HepG2 (cell line): ENCODE results near the gene TMEM9B. TPM values are rescaled to one million over a fixed set of nuclear protein-coding genes. Genes with fewer than 3 reads are reported as not detected.

Source experiments
- ATAC-seq: fragments of 200-7000 bp; cut with Tn5 transposase; 3 replicates; pipeline ENCODE4 v1.9.1; 2020; ENCODE audit warnings: mild to moderate bottlenecking, moderate library complexity
- BruUV-seq: library from RNA; stranded (reverse); fragments of 400-500 nt; replicated peaks from 2 replicates; lab custom pipeline; 2021; lab: Mats Ljungman, UMichigan
- CTCF ChIA-PET: fragments of 300-600 bp; formaldehyde crosslinking; extraction: SDS; loops from one replicate; lab custom pipeline; 2021; ENCODE audit warnings: low total read pairs, inconsistent platforms, low intra/inter-chr PET ratio; lab: Yijun Ruan, JAX
- POLR2A ChIA-PET: fragments of 350-600 bp; sonication (Branson Sonifier 250); formaldehyde crosslinking; loops from one replicate; lab custom pipeline; 2020; ENCODE audit warnings: antibody characterized with exemption, inconsistent platforms; lab: Yijun Ruan, JAX
- DNase-seq: peaks from one replicate; pipeline ENCODE4 v3.0.0-alpha.2; 2015; ENCODE audit warnings: low spot score
- FAIRE-seq: peaks from 3 replicates; lab custom pipeline; 2011; peaks lifted over from hg19 to GRCh38; lab: Jason Lieb, UNC
- H2AFZ ChIP-seq: one replicate; pipeline ENCODE4 v1.6.1; 2011; ENCODE audit warnings: low read length, inconsistent platforms
- H3K27ac ChIP-seq: fragments of 300-600 bp; 3 replicates; pipeline ENCODE4 v1.8.0; 2011; ENCODE audit warnings: mixed run types, mild to moderate bottlenecking, mixed read lengths, low read length, inconsistent platforms; ENCODE audit not compliant: insufficient read depth; ENCODE audit errors: extremely low read length
- H3K27me3 ChIP-seq, 2 experiments: fragments of 200-600 bp in 1 of 2; 2 replicates in 1 of 2; 3 replicates in 1 of 2; pipeline versions ENCODE4 v1.6.0 to v1.8.0; 2011; ENCODE audit warnings: low read length in 2 of 2, mild to moderate bottlenecking in 2 of 2, moderate library complexity in 2 of 2, inconsistent platforms in 1 of 2; ENCODE audit not compliant: insufficient read depth in 2 of 2, control insufficient read depth in 1 of 2
- H3K36me3 ChIP-seq, 2 experiments: fragments of 200-600 bp in 1 of 2; replicated peaks in 1 of 2; 2 replicates in 1 of 2; 3 replicates in 1 of 2; pipeline versions ENCODE4 v1.5.1 to v1.8.0; 2011; ENCODE audit warnings: low read length in 2 of 2, inconsistent platforms in 1 of 2; ENCODE audit not compliant: insufficient read depth in 2 of 2, control insufficient read depth in 1 of 2
- H3K4me1 ChIP-seq: 2 replicates; pipeline ENCODE4 v1.5.1; 2012; ENCODE audit warnings: low read length, inconsistent platforms; ENCODE audit not compliant: insufficient read depth
- H3K4me2 ChIP-seq: 2 replicates; pipeline ENCODE4 v1.6.0; 2011; ENCODE audit warnings: low read depth, low read length, inconsistent platforms
- H3K4me3 ChIP-seq, 3 experiments: fragments of 200-600 bp in 1 of 3; sonication (generic), shearing (Covaris generic) in 1 of 3; replicated peaks in 1 of 3; 2 replicates each; pipeline ENCODE4 v1.5.1; 2011 to 2016; ENCODE audit warnings: low read length in 3 of 3, inconsistent platforms in 2 of 3, low read depth in 2 of 3, mild to moderate bottlenecking in 2 of 3, control low read depth in 1 of 3, mixed read lengths in 1 of 3; ENCODE audit not compliant: insufficient read depth in 1 of 3
- H3K79me2 ChIP-seq: one replicate; pipeline ENCODE4 v1.6.1; 2011; ENCODE audit warnings: low read length, inconsistent platforms; ENCODE audit not compliant: insufficient read depth
- H3K9ac ChIP-seq: 2 replicates; pipeline ENCODE4 v1.6.0; 2011; ENCODE audit warnings: mild to moderate bottlenecking, low read depth, low read length, inconsistent platforms; ENCODE audit not compliant: insufficient read depth
- H3K9me3 ChIP-seq: 2 replicates; pipeline ENCODE4 v1.5.1; 2012; ENCODE audit warnings: mild to moderate bottlenecking, low read length
- H4K20me1 ChIP-seq: 2 replicates; pipeline ENCODE4 v1.6.0; 2011; ENCODE audit warnings: inconsistent platforms, mild to moderate bottlenecking, low read length, moderate library complexity; ENCODE audit not compliant: insufficient read depth
- ATM ChIP-seq: fragments of 450-650 bp; IDR thresholded peaks from 2 replicates; pipeline ENCODE4 v1.7.1; 2017; ENCODE audit warnings: mild to moderate bottlenecking, borderline replicate concordance
- STAT5B ChIP-seq: sonication (generic); formaldehyde crosslinking; IDR thresholded peaks from 2 replicates; pipeline ENCODE4 v1.4.0; 2020; ENCODE audit warnings: missing genetic modification reagents
- TRIM24 ChIP-seq: sonication (generic); formaldehyde crosslinking; IDR thresholded peaks from 2 replicates; pipeline ENCODE4 v1.8.0; 2022; ENCODE audit warnings: mild to moderate bottlenecking, missing genetic modification reagents
- ZNF207 ChIP-seq: fragments of 450-650 bp; IDR thresholded peaks from 2 replicates; pipeline ENCODE4 v1.6.1; 2016; ENCODE audit warnings: antibody characterized with exemption, borderline replicate concordance
- ZNF232 ChIP-seq: sonication (generic); formaldehyde crosslinking; IDR thresholded peaks from 2 replicates; pipeline ENCODE4 v1.4.0; 2020; ENCODE audit warnings: missing genetic modification reagents, borderline replicate concordance
- WGBS: methylation state at CpG from one replicate; pipeline ENCODE4 v1.1.6; 2017; ENCODE audit warnings: low lambda C conversion rate; 5-methylcytosine and 5-hydroxymethylcytosine counted together
- in situ Hi-C: cut with HindIII; loops from 2 replicates; pipeline ENCODE4 v1.10.0; 2017; ENCODE audit warnings: low pct_unique_long_range_greater_than_20kb; ENCODE audit not compliant: extremely low pct_ligation_motif_present
- intact Hi-C: fragments of 100-400 bp; cut with micrococcal nuclease; formaldehyde crosslinking; loops from one replicate; pipeline ENCODE4 v1.10.0; 2022; ENCODE audit not compliant: unreplicated experiment
- polyA plus RNA-seq, 8 experiments: library from polyadenylated mRNA; depleted of rRNA in 3 of 8; stranded (reverse) in 7 of 8; unstranded in 1 of 8; fragments of >200 nt; fragmentation: Illumina TruSeq in 4 of 8; extraction: Trizol in 4 of 8; gene quantifications; 2 replicates each; pipeline versions ENCODE4 v1.2.1 to v1.2.3, GENCODE V29; 2011 to 2016; ENCODE audit warnings: low read depth in 4 of 8, missing spikeins in 1 of 8, mixed read lengths in 1 of 8; ENCODE audit not compliant: insufficient read depth in 1 of 8
- total RNA-seq, 5 experiments: library from RNA; depleted of rRNA; stranded (reverse); fragments of >200 nt; fragmentation: Illumina TruSeq; extraction: Trizol; gene quantifications; 2 replicates each; pipeline ENCODE4 v1.2.3, GENCODE V29; 2016; ENCODE audit warnings: low read depth in 1 of 5
- TF ChIP-seq, protein P1 (sequence below): sonication (generic); formaldehyde crosslinking; conservative IDR thresholded peaks from 2 replicates; pipeline ENCODE4 v1.4.0; 2020; ENCODE audit warnings: missing genetic modification reagents

The TMEM9B gene
- total and polyA plus RNA-seq, 2 of the 13 experiments (the other 11 are each of a cell fraction or from before 2014, with no cell fraction given), result 12.4 to 20.8 TPM

DNA sequence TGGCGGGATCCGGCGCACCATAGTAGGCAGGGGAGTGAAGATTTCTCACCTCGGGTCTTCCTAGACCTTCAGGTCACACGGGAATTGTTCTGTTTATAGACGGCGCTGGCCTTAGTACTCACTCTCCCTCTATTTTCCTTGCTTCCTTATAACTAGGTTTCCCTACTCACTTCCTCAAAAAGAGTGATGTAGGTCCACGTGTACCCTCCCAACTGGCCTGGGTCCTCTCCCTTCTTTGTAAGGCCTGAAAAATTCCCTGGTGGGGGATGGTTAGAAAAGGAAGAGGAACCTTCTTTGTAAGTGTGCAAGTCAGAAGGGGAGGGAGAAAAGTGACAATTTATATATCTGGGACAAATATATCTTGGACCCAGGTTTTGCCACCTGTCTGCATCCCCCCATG, 2.9 kb upstream of the TMEM9B start:
- H3K27ac ChIP-seq, result no peak overlapping the region
- FAIRE-seq (no peak), DNase-seq (no peak), ATAC-seq (no peak)
- no peaks in the 10 kb centered on the region for H3K36me3 ChIP-seq
- POLR2A ChIA-PET, result no interaction called here
- H2AFZ ChIP-seq, result no peak overlapping the region
- no peak overlapping the region for H3K9ac ChIP-seq
- H3K4me2 ChIP-seq, result no peak overlapping the region
- CTCF ChIA-PET, result no interaction called here
- WGBS, result 97% methylated on average over 8 of the region's 8 CpGs
- in situ Hi-C loops, result loop anchor here (25.0 kb wide), 1 partner anchor 280 kb away; the partner anchor contains the start of genes RPL27A and TRIM66
- no peaks in the 10 kb centered on the region for H4K20me1 ChIP-seq
- peaks cover 19% of the 10 kb centered on the region for H3K4me1 ChIP-seq
- TF ChIP-seq ZNF232 (no peak), STAT5B (CRISPR knock-in tag) (no peak), ZNF207 (no peak), TRIM24 (CRISPR knock-in tag) (no peak), ATM (no peak)
- TF ChIP-seq, protein P1, sequence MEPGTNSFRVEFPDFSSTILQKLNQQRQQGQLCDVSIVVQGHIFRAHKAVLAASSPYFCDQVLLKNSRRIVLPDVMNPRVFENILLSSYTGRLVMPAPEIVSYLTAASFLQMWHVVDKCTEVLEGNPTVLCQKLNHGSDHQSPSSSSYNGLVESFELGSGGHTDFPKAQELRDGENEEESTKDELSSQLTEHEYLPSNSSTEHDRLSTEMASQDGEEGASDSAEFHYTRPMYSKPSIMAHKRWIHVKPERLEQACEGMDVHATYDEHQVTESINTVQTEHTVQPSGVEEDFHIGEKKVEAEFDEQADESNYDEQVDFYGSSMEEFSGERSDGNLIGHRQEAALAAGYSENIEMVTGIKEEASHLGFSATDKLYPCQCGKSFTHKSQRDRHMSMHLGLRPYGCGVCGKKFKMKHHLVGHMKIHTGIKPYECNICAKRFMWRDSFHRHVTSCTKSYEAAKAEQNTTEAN (CRISPR knock-in tag), result no peak
- H3K79me2 ChIP-seq, result peaks cover 9% of the 10 kb centered on the region
- intact Hi-C loops, result no loop called here
- no peaks in the 10 kb centered on the region for H3K27me3 ChIP-seq
- no peak overlapping the region for H3K4me3 ChIP-seq
- H3K9me3 ChIP-seq, result no peaks in the 10 kb centered on the region
- no TSS peak for BruUV-seq
